Ishikawa (cell line): ENCODE data around the gene LMF2.

Experiments
- CREB1 ChIP-seq: IDR thresholded peaks from 2 replicates; pipeline ENCODE4 v1.6.1; 2012; ENCODE audit warnings: low read depth
- EGR1 ChIP-seq: IDR thresholded peaks from 2 replicates; pipeline ENCODE4 v1.6.1; 2012
- EP300 ChIP-seq: IDR thresholded peaks from 2 replicates; pipeline ENCODE4 v1.6.1; 2012; ENCODE audit warnings: borderline replicate concordance
- TCF12 ChIP-seq: IDR thresholded peaks from 2 replicates; pipeline ENCODE4 v1.6.1; 2012; ENCODE audit warnings: low read depth

DNA sequence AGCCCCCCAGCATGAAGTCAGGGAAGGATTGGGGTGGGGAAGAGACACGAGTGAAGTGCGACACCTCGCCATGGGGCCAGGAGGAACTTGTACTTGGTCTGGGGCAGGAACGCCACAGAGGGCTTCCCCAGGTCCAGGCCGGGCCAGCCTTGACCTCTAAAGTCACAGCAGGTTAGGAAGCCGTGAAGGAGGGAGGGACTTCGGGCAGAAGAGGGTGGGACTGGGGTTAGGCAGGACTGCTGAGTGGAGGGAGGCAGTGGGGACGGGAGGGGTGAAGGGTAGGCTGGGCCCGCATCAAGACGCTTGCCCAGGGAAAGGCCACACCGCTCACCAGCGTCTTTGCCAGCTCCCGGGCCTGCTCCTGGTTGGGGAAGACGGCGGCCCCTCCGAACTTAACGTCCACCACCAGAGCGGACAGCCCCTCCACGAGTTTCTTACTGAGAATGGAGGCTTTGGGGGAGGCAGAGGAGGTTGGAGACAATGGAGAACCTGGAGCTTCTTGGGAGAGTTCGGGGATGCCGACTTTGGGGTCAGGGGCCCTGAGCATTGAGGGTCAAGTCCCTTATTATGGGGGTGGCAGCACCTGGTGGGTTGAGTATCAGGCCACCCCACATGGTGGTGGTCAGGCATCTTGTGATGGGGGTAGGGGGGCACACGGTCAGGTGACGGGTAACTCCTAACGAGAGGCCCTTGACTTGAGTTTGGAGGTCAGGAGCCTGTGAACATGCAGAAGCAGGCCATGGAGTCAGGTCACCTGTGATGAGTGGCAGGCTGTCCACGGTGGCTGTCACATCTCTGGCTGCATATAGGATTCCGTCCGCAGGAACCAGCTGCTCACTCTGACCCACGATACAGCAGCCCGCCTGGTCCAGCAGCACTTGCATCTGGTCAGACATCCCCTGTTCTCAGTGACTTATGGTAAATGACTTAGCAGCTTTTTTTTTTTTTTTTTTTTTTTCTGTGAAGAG, 19.6 kb upstream of the LMF2 start:
- no peak for TF ChIP-seq EP300
- TF ChIP-seq CREB1, result no peak
- TF ChIP-seq TCF12, result no peak
- TF ChIP-seq EGR1, result no peak
